ENCODE data around the gene CHKB. TPM values are rescaled to one million over a fixed set of nuclear protein-coding genes. Genes with fewer than 3 reads are reported as not detected.

Gene CHKB
- total RNA-seq, 2 donors from 2014 or later: 52.1 to 112 TPM

DNA sequence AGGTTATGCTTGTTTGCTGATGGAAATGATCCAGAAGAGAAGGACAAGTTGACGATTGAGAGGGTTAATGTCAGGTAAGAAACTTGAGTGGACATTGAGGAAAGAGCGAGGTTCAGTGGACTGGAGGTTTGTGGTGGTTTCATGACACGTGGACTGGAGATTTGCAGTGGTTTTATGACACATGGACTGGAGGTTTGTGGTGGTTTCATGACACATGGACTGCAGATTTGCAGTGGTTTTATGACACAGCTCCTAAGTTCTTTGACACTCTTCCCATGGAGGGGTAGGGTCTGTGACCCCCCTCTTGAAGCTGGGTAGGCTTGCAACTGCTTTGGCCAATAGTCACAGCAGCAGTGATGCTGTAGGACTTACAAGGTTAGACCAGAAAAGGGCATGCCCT is 12.5 kb upstream of the CHKB start:
- Histone ChIP-seq H3K27me3 (replicated peaks; ENCODE audit: insufficient read depth) (no peaks in the 10 kb centered on the region), H3K36me3 (no peaks in the 10 kb centered on the region), H3K4me1 (replicated peaks) (no peaks in the 10 kb centered on the region), H3K4me3 (no peak overlapping the region), H3K27ac (no peak overlapping the region), H3K9me3 (no peaks in the 10 kb centered on the region)
- intact Hi-C loops (cut with DNase I): no loop called here
- DNase-seq (ENCODE audit: low spot score): no peak
- WGBS: 91% methylated on average over 3 of the region's 3 CpGs
- TF ChIP-seq CTCF (IDR thresholded peaks at IDR 0.05) (no peak), POLR2AphosphoS5 (IDR thresholded peaks at IDR 0.05) (no peak), POLR2A (IDR thresholded peaks at IDR 0.05) (no peak)

DNA sequence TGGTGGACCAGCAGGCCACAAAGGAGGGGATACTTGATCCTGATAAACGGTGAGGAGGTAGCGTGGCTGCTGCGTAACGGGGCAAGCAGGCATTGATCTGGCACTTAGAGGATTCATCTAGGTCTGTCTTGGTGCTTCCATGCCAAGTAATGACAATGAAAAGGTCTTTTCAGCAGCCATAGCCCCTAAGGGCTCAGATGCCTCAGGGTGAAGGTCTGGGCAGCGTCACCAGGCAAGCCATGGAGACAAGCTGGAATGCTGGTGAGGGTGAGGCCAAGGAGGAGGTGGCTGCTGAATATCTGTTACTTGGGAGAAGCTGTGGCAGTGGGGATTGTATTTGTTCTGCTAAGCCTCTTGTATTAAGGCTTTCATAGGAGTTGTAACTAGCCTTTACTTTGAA is 4.8 kb upstream of the CHKB start:
- Histone ChIP-seq H3K36me3 (no peaks in the 10 kb centered on the region), H3K9me3 (no peaks in the 10 kb centered on the region), H3K4me1 (replicated peaks) (peaks cover 4% of the 10 kb centered on the region), H3K4me3 (no peak overlapping the region), H3K27me3 (replicated peaks; ENCODE audit: insufficient read depth) (no peaks in the 10 kb centered on the region), H3K27ac (no peak overlapping the region)
- 97% methylated on average over 5 of the region's 5 CpGs for WGBS
- TF ChIP-seq CTCF (IDR thresholded peaks at IDR 0.05) (no peak), POLR2AphosphoS5 (IDR thresholded peaks at IDR 0.05) (no peak), POLR2A (IDR thresholded peaks at IDR 0.05) (no peak)
- intact Hi-C loops (cut with DNase I): no loop called here
- no peak for DNase-seq (ENCODE audit: low spot score)

DNA sequence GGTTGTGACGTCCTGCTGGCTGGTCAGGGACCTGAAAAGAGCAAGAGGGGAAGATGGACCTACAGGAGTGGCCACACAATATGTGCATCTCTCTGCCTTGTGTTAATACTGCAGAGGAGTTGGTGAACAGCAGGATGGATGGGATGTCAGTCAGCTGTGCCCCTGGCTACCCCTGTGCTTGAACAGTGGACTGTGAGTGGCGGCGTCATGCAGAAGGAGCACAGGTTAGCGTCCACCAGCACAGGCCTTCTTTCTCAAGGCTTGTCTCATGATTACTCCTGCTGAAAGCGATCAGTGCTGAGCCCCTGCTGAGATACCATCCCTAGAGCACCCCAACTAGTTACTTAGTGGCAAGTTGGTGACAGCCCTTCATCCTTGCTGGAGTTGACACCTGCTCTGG is 3.8 kb upstream of the CHKB start:
- H3K27ac ChIP-seq: no peak overlapping the region
- no peaks in the 10 kb centered on the region for H3K27me3 ChIP-seq (replicated peaks; ENCODE audit: insufficient read depth)
- DNase-seq (ENCODE audit: low spot score): no peak
- no peaks in the 10 kb centered on the region for H3K36me3 ChIP-seq
- H3K9me3 ChIP-seq: no peaks in the 10 kb centered on the region
- TF ChIP-seq POLR2A (IDR thresholded peaks at IDR 0.05): no peak
- TF ChIP-seq POLR2AphosphoS5 (IDR thresholded peaks at IDR 0.05): no peak
- no peak for TF ChIP-seq CTCF (IDR thresholded peaks at IDR 0.05)
- intact Hi-C loops (cut with DNase I): no loop called here
- peaks cover 9% of the 10 kb centered on the region for H3K4me1 ChIP-seq (replicated peaks)
- 79% methylated on average over 5 of the region's 5 CpGs for WGBS
- H3K4me3 ChIP-seq: no peak overlapping the region

DNA sequence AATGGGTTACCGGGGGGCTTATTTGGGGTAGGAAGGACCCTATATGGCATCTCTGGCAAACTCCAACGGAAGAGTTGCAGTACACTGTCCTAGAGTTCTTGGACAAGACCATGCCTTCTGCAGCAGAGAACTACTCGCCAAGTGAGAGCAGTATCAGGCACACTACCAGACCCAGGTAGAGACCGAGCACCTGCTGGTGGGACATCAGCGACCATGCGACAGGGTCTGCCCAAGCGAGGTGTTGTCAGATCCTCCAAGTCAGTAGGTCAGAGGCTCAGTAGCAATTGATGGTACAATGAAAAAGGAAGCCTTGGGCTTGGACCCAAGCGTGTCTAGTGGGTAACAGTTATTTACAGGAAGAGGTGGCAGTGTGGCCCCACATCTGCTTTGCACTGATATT is 3.1 kb upstream of the CHKB start:
- Histone ChIP-seq H3K36me3 (no peaks in the 10 kb centered on the region), H3K27ac (no peak overlapping the region), H3K4me1 (replicated peaks) (peaks cover 12% of the 10 kb centered on the region), H3K9me3 (no peaks in the 10 kb centered on the region), H3K27me3 (replicated peaks; ENCODE audit: insufficient read depth) (no peaks in the 10 kb centered on the region), H3K4me3 (no peak overlapping the region)
- intact Hi-C loops (cut with DNase I): no loop called here
- DNase-seq (ENCODE audit: low spot score): no peak
- TF ChIP-seq CTCF (IDR thresholded peaks at IDR 0.05): no peak
- WGBS: 92% methylated on average over 8 of the region's 8 CpGs

- no peak for DNase-seq (ENCODE audit: low spot score)
- peaks cover 12% of the 10 kb centered on the region for H3K4me1 ChIP-seq (replicated peaks)
- no peaks in the 10 kb centered on the region for H3K36me3 ChIP-seq
- H3K27ac ChIP-seq: no peak overlapping the region
- H3K27me3 ChIP-seq (replicated peaks; ENCODE audit: insufficient read depth): no peaks in the 10 kb centered on the region
- H3K9me3 ChIP-seq: no peaks in the 10 kb centered on the region
- WGBS: 87% methylated on average over 3 of the region's 3 CpGs
- TF ChIP-seq POLR2AphosphoS5 (IDR thresholded peaks at IDR 0.05) (no peak), CTCF (IDR thresholded peaks at IDR 0.05) (no peak), POLR2A (IDR thresholded peaks at IDR 0.05) (no peak)
- intact Hi-C loops (cut with DNase I): no loop called here
- H3K4me3 ChIP-seq: no peak overlapping the region
Measured at GRCh38 chr22:50585238-50585637, 2.6 kb upstream of the CHKB start.

Measured in prostate gland (tissue), 2 donors.